ENCODE measurements around the gene KCTD3.

Gene KCTD3

GRCh38 chr1:215595231-215595630, 28.1 kb downstream of the KCTD3 start:
- H3K9ac ChIP-seq (ENCODE audit: low read depth, low read length, poor library complexity, severe bottlenecking) = no peak overlapping the region
- H3K27me3 ChIP-seq (ENCODE audit: insufficient read depth, low read length, poor library complexity, severe bottlenecking) = no peaks in the 10 kb centered on the region
- 0 out of 2 replicates have a peak, but pooled peaks cover 4% of the 10 kb centered on the region for H3K36me3 ChIP-seq (ENCODE audit: insufficient read depth, low read length)
- H3K4me3 ChIP-seq (ENCODE audit: low read length, poor library complexity, severe bottlenecking) = no peak overlapping the region
- H2AFZ ChIP-seq (ENCODE audit: low read length) = no peak overlapping the region
- H4K20me1 ChIP-seq (ENCODE audit: insufficient read depth, low read length, poor library complexity, severe bottlenecking) = no peaks in the 10 kb centered on the region
- H3K9me2 ChIP-seq (replicated peaks; ENCODE audit: low read depth, low read length) = no peaks in the 10 kb centered on the region
- H3K79me2 ChIP-seq (ENCODE audit: insufficient read depth, low read length) = no peaks in the 10 kb centered on the region
- H3K4me1 ChIP-seq (ENCODE audit: insufficient read depth, low read length, poor library complexity, severe bottlenecking) = no peaks in the 10 kb centered on the region
- no peak overlapping the region for H3K4me2 ChIP-seq (ENCODE audit: low read depth, low read length, poor library complexity, severe bottlenecking)
- no peaks in the 10 kb centered on the region for H3F3A ChIP-seq (ENCODE audit: low read depth)
- H3K9me3 ChIP-seq (ENCODE audit: insufficient read depth, low read depth, low read length) = no peaks in the 10 kb centered on the region
- TF ChIP-seq EZH2phosphoT487 (IDR thresholded peaks at IDR 0.05; ENCODE audit: borderline replicate concordance) = no peak
- TF ChIP-seq CTCF (conservative IDR thresholded peaks at IDR 0.05; ENCODE audit: low read length) = no peak

- Histone ChIP-seq H3K4me2 (ENCODE audit: low read depth, low read length, poor library complexity, severe bottlenecking) (no peak overlapping the region), H3K4me1 (ENCODE audit: insufficient read depth, low read length, poor library complexity, severe bottlenecking) (no peaks in the 10 kb centered on the region), H3K27me3 (ENCODE audit: insufficient read depth, low read length, poor library complexity, severe bottlenecking) (no peaks in the 10 kb centered on the region), H3K36me3 (ENCODE audit: insufficient read depth, low read length) (peaks cover 7% of the 10 kb centered on the region; the same call in 1 of the 2 replicates), H4K20me1 (ENCODE audit: insufficient read depth, low read length, poor library complexity, severe bottlenecking) (no peaks in the 10 kb centered on the region), H3K79me2 (ENCODE audit: insufficient read depth, low read length) (no peaks in the 10 kb centered on the region), H3K9me3 (ENCODE audit: insufficient read depth, low read depth, low read length) (no peaks in the 10 kb centered on the region), H2AFZ (ENCODE audit: low read length) (no peak overlapping the region), H3K4me3 (ENCODE audit: low read length, poor library complexity, severe bottlenecking) (no peak overlapping the region), H3K9ac (ENCODE audit: low read depth, low read length, poor library complexity, severe bottlenecking) (no peak overlapping the region), H3F3A (ENCODE audit: low read depth) (no peaks in the 10 kb centered on the region), H3K9me2 (replicated peaks; ENCODE audit: low read depth, low read length) (no peaks in the 10 kb centered on the region)
- TF ChIP-seq EZH2phosphoT487 (IDR thresholded peaks at IDR 0.05; ENCODE audit: borderline replicate concordance) (no peak), CTCF (conservative IDR thresholded peaks at IDR 0.05; ENCODE audit: low read length) (no peak)
These were observed 30.9 kb downstream of the KCTD3 start for GRCh38 chr1:215597961-215598360.

- H3K79me2 ChIP-seq (ENCODE audit: insufficient read depth, low read length) = no peaks in the 10 kb centered on the region
- H2AFZ ChIP-seq (ENCODE audit: low read length) = no peak overlapping the region
- H3K9me3 ChIP-seq (ENCODE audit: insufficient read depth, low read depth, low read length) = no peaks in the 10 kb centered on the region
- no peaks in the 10 kb centered on the region for H3F3A ChIP-seq (ENCODE audit: low read depth)
- no peaks in the 10 kb centered on the region for H3K27me3 ChIP-seq (ENCODE audit: insufficient read depth, low read length, poor library complexity, severe bottlenecking)
- H3K4me3 ChIP-seq (ENCODE audit: low read length, poor library complexity, severe bottlenecking) = no peak overlapping the region
- no peaks in the 10 kb centered on the region for H3K9me2 ChIP-seq (replicated peaks; ENCODE audit: low read depth, low read length)
- no peaks in the 10 kb centered on the region for H3K4me1 ChIP-seq (ENCODE audit: insufficient read depth, low read length, poor library complexity, severe bottlenecking)
- no peak overlapping the region for H3K9ac ChIP-seq (ENCODE audit: low read depth, low read length, poor library complexity, severe bottlenecking)
- H4K20me1 ChIP-seq (ENCODE audit: insufficient read depth, low read length, poor library complexity, severe bottlenecking) = no peaks in the 10 kb centered on the region
- H3K36me3 ChIP-seq (ENCODE audit: insufficient read depth, low read length) = peaks cover 14% of the 10 kb centered on the region; the same call in 1 of the 2 replicates
- no peak overlapping the region for H3K4me2 ChIP-seq (ENCODE audit: low read depth, low read length, poor library complexity, severe bottlenecking)
- TF ChIP-seq EZH2phosphoT487 (IDR thresholded peaks at IDR 0.05; ENCODE audit: borderline replicate concordance) (no peak), CTCF (conservative IDR thresholded peaks at IDR 0.05; ENCODE audit: low read length) (no peak)
These were observed 32.4 kb downstream of the KCTD3 start for GRCh38 chr1:215599418-215600074.

Measured in Loucy (cell line).